Subcutaneous adipose tissue (tissue), 4 donors: ENCODE data around the gene FLNB. TPM values are rescaled to one million over a fixed set of nuclear protein-coding genes. Genes with fewer than 3 reads are reported as not detected.

Source experiments
- total RNA-seq, 4 donors: library from RNA; depleted of rRNA; stranded (reverse); fragments of >200 nt; gene quantifications; one replicate each; pipeline ENCODE4 v1.1.0, GENCODE V29; 2016
- TF ChIP-seq, protein P1 (sequence below): fragments of 450-650 bp; IDR thresholded peaks from one replicate; pipeline ENCODE4 v1.5.1; 2016; ENCODE audit warnings: low read depth, mild to moderate bottlenecking, control low read depth, antibody characterized with exemption, moderate library complexity

The FLNB gene
- total RNA-seq, 4 donors from 2014 or later: 62.2 to 158 (median 75.8) TPM

DNA sequence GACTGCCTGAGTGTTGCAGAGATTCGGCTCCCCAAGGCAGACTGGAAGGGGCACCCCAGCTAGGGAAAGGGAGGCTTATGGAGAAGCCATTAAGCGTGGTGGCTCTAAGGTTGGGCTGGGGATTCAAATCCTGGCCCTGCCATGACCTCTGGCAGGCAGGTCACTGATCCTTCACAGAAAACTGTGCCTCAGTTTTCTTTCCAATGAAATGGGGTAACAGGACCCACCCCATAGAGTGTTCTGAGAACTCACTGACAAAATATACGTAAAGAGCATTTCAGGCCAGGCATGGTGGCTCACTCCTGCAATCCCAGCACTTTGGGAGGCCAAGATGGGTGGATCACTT, 167.9 kb downstream of the FLNB start:
- TF ChIP-seq, protein P1, sequence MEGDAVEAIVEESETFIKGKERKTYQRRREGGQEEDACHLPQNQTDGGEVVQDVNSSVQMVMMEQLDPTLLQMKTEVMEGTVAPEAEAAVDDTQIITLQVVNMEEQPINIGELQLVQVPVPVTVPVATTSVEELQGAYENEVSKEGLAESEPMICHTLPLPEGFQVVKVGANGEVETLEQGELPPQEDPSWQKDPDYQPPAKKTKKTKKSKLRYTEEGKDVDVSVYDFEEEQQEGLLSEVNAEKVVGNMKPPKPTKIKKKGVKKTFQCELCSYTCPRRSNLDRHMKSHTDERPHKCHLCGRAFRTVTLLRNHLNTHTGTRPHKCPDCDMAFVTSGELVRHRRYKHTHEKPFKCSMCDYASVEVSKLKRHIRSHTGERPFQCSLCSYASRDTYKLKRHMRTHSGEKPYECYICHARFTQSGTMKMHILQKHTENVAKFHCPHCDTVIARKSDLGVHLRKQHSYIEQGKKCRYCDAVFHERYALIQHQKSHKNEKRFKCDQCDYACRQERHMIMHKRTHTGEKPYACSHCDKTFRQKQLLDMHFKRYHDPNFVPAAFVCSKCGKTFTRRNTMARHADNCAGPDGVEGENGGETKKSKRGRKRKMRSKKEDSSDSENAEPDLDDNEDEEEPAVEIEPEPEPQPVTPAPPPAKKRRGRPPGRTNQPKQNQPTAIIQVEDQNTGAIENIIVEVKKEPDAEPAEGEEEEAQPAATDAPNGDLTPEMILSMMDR: no peak

DNA sequence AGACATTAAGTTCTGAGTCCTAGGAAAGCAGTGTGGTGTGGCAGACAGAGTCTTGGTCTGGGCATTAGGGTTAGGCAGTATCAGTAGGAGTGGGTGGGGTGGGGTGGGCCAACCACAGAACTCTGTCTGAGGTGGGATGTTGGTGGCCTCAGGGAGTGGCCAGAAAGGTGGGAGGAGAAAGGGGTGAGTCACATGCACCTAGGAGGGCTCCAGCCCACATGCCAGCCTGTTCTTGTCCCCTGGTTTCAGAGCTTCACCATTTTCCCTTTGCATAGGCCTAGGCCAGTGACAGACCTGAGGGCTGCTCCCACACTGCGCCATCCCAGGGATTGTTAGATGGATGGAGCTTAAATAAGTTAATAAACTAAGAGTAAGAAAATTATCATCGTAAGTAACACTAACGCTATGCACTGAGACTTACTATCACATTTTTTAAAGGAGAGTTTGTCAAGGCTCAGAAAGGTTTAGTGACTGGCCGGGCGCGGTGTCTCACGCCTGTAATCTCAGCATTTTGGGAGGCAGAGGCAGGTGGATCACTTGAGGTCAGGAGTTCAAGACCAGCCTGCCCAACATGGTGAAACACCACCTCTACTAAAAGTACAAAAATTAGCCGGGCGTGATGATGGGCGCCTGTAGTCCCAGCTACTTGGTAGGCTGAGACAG, 168.7 kb downstream of the FLNB start:
- TF ChIP-seq, protein P1: no peak

DNA sequence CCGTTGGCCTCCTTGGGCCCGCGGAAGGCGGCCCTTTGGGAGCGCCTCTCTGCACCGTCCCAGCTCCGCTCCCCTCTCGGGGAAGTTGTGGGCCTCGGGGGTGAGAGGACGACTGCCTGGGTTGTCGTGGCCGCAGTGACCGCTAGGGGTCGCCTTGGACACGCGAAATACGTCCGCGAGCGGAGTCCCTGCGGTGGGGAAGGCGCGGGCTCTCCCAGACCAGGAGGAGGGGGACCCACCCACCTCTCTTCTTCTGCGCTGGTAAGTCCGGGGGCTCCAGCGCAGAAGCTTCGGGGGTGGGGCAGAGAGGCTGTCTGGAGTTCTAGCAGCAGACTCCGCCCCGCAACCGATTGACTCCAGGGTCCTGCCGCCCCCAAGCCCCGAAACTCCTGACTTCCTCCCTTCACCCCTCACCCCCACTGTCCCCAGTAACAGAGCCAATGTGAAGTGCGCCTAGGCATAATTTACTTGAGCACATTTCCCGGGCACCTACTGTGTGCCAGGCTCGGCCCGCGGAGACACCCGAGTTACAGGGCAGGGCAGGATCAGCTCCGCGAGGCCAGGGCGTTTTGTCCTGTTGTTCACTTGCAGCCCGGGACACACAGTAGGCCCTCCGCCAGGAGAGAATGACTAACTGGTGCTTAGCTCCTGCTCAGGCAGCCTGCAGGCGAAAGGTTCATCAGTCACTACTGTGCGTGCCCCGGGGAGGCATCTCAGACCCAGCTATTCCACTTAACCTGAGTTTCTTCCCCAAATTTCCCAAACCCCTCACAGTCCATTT, 169.7 kb downstream of the FLNB start:
- TF ChIP-seq, protein P1: no peak

- TF ChIP-seq, protein P1: no peak
Observed at GRCh38 chr3:58178528-58179234, 170.5 kb downstream of the FLNB start.

DNA sequence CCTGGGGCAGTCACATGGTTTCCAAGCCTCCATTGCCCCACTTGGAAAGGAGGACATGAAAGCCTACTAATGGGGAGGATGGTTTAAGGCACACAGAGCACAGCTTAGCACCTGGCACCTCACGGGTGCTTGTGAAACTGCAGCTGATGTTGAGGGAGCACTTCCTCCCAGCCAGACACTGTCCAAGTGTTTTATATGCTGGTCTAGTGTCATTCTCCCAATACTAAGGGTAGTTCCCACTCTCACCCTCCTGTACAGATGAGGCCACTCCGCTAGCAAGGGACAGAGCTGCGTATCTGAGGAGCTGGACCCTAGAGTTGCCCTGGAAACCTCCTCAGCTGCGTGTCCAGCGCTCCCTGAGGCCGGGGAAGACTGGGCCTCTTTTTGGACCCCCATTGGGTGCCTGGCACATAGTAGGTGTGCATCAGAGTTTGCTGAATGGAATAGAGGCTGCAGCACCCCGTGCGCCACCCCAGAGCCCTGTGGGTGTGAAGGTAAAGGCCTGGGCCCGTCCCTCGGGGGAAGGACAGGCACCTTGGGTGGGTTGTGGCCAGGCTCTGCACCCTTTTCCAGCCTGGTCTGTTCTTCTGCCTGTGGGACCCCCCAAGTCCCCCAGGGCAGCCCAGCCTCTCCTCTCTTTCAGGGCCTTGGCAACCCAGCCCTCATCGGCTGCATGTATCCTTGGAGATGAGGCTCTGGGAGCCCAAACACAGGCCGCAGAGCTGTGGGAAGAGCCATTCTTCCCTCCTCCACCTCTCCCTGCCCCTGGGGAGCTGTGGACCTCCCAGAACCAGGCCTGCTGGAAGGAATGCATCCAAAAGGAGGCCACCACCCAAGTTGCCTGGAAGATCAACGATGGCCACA, 171.2 kb downstream of the FLNB start:
- TF ChIP-seq, protein P1: no peak

DNA sequence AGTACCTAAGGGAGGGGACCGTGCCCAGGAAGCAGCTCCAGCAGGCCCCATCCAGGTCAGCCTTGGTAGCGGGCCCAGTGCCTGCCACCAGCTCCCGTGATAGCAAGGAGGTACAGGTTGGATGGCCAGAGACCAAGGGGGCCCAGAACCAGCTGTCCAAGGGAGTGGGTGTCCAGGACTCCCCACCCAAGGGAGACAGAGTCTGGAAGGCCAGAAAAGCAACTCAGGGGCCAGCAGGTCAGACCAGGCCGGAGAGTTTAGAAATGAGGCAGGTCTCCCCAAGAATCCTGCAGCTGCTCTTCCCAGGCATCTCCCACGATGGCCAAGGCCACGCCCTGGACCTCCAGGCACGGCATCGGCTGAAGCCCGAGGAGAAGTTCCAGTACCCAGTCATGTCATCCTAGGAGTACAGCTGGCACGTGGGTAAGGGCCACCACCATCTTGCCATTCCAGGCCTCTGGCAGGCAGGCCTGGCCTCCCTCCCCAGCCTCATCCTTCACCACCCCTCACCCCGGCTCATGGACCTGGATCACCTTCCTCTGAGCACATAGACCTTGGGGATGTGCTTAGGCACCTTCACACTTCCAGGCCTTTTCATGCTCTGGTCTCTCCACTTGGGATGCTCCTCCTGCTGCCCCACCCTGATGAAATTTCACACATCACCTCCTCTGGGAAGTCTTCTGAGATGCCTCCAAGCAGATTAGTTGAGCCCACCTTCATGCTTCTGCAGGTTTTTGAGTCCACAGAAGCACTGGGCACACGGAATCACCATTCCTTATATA, 172.1 kb downstream of the FLNB start:
- TF ChIP-seq, protein P1: no peak
